T-helper 1 cell (primary cell): ENCODE measurements around the gene CDH4.

Experiments
- DNase-seq, 5 donors: peaks; one replicate each; pipeline ENCODE4 v3.0.0-alpha.2; 2012 to 2020

CDH4 gene

DNA sequence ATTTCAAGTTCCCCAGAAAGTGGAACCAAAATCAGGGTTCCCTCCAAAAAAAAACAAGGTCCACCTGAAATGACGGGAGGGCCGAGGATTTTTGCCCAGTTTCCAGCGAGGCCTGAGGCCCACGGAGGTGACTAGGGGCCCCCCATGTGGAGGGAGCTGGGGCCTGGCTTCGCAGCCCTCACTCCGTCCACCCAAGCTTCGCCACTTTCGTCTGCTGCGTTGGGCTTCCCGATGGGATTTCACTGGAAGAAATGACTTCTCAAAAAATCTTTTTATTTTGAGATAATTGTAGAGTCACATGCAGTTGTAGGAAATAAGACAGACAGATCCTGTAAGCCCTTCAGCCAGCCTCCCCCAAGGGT, 605.3 kb downstream of the CDH4 start:
- no peak for DNase-seq

DNA sequence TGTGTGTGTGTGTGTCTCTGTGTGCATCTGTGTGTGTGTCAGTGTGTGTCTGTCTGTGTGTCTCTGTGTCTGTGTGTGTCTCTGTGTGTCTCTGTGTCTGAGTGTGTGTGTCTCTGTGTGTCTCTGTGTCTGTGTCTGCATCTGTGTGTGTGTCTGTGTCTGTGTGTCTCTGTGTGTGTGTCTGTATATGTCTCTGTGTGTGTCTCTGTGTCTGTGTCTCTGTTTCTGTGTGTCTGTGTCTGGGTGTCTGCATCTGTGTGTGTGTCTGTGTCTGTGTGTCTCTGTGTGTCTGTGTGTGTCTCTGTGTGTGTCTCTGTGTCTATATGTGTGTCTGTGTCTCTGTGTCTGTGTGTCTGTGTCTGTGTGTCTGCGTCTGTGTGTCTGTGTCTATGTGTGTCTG, 605.8 kb downstream of the CDH4 start:
- DNase-seq = no peak

DNA sequence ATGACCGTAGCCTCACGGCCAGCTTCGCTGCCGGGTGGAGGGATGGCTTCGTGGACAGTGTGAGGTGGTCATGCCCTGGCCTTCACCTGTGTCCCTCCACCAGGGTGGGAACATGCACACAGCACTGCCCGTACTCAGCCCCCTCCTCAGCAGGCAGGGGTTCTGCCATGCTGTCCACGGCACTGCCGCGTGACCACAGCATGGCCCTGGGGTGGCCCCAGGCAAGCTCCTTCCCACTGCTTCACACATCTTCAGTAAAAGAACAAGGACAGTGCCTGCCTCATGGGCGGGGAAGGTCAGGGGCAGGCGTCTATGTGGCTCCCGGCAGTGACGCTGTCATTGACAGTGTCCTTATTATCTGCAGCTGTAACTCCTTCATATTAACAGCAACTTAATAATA, 607.7 kb downstream of the CDH4 start:
- no peak for DNase-seq

DNA sequence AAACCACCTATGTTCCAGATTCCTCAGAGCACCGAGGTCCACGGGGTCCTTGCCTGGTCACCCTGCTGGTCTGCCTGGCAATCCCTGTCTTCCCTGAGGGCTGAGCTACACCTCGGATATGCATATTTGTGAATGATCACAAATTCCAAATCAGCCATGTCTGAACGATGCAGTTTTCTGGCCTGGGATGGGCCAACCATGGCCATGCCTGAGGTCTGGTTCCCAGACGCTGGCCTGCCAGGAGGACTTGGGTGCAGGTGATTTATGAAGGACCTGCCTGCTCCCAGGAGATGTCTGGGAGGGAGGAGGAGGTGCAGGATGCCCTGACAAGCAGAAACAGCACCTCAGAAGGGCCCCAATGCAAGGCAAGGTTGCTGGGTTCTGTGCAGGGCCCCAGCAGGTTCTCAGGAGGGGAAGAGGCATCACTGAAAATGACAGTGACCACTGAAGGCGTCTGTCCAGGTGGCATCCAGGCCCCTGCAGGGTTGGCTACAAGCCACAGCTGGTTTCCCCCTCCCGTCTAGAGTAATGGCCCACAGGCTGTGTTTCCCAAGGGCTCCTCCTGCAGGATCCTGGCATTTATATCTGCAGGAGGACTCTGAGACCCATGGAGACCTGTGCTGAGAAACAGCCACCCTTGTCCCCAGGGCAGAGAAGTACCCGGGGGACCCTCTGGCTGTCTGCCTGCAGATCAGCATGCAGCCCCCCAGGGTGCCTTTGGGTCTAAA, 608.4 kb downstream of the CDH4 start:
- no peak for DNase-seq

DNA sequence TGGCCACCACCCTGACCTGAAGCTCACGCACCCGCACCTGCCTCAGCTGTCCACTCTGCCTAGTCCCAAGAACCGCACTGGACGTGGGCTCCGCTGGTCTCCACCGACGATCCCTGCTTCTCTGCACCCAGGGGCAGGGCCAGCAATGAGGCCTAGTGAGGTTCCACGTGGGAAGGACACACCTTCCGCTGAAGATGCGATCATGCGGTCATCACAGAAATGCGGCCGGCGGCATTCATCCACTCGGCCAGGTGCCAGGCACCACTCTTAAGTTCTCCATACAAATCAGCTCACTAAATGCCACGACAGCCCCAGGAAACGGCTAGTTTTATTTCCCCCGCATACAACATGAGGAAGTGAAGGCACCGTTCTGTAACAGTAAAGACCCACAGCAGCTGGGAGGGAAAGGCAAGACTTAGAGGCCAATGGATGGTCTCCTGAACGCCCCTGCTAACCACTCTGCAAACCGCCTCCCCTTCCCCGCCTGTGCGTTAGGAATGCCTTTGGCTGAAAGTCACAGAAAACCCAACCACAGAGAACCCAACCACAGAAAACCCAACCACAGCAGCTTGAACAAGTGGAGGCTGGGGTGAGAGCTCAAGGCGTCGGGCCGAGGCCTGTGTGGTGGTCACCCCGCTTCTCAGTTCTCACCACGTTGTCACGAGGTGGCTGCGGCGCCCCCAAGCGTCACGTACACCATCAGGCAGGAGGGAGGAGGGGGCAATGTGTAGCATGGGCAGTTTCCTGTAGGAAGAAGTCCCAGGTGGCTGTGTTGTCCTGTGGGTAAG, 609.2 kb downstream of the CDH4 start:
- DNase-seq = no peak

DNA sequence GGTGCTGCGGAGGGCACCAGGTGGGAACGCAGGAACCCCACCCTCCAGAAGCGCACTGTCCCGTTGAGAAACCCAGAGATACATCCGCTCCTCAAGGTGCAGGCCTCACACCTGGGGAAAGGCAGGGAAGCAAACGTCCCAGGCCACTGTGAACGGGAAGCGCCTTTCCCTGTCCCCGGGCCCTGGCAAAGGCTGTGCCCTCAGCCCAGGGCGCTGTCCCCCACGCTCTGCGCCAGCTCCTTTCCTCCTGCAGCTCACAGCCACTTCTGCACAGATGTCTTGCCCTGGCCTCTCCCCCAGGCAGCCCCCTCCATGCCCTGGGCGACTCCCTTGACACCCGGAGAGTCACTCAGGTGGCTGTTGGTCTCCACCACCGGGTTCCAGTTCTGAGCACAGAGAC, 609.8 kb downstream of the CDH4 start:
- DNase-seq = no peak

DNA sequence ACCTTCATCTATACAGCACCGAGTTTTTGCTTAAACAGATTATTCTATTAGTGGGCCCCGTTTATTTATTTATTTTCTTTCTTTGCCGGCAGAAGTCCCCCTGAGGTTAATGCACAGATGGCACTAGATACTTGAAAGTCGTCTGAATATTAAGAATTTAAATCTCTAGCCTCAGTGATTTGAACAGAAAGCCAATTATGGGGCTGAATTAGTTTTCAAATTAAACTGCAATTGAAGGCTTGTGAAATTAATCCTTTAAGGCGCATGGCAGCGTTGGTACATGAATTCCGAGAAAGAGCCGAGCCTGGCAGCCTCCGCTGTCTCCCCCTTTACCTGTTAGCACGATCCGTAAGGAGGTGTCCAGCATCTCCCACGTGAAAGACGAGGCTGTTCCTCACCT, 610.8 kb downstream of the CDH4 start:
- DNase-seq = no peak

GRCh38 chr20:61864481-61864880, 612.4 kb downstream of the CDH4 start:
- DNase-seq = no peak

DNA sequence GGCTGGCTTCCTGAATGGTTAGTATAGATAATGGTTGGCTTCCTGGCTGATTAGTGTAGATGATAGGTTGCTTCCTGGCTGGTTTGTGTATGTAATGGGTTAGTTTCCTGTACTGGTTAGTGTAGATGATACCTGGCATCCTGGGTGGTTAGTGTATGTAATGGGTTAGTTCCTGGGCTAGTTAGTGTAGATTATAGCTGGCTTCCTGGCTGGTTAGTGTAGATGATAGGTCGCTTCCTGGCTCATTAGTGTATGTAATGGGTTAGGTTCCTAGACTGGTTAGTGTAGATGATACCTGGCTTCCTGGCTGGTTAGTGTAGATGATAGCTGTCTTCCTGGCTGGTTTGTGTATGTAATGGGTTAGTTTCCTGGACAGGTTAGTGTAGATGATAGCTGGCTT, 613.3 kb downstream of the CDH4 start:
- DNase-seq = no peak

DNA sequence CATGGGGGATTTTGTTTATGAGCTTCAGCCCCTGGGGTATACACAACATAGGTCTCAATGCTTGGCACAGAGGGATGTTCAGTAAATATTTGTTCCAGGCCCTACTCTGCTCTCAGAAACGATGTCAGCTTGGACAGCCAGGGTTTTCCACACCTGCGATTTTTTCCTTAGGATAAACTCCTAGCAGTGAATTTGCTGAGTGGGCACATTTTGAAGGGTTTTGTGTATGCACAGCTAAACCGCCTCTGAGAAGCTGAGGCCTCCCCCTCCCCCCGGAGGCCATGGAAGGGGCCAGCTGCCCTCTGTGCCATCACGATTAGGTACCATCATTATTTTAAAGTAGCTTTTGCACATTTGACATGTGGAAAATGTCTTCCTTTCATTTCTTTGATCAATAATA, 614.1 kb downstream of the CDH4 start:
- no peak for DNase-seq

DNA sequence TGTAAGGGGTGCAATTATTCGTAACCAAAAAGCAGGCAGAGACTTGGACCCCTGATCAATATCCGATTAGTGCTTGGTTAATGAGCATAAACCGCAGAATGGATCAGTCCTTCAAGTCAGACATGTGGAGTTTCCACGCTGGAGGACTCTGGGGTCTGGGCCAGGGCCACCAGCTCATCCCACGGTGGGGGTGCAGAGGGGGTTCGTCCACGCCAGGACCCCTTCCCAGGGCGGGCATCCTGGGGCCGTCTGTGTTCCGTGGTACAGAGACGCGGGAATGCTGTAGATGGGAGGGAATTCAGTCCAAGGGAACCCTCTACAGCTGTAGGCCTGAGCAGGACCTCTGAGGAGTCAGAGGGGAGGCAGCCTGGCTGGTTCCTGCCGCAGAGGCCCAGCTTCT, 615.9 kb downstream of the CDH4 start:
- no peak for DNase-seq

- no peak for DNase-seq
Observed at GRCh38 chr20:61868466-61869090, 616.5 kb downstream of the CDH4 start.

- DNase-seq = no peak
Observed at GRCh38 chr20:61869750-61870507, 617.9 kb downstream of the CDH4 start.

DNA sequence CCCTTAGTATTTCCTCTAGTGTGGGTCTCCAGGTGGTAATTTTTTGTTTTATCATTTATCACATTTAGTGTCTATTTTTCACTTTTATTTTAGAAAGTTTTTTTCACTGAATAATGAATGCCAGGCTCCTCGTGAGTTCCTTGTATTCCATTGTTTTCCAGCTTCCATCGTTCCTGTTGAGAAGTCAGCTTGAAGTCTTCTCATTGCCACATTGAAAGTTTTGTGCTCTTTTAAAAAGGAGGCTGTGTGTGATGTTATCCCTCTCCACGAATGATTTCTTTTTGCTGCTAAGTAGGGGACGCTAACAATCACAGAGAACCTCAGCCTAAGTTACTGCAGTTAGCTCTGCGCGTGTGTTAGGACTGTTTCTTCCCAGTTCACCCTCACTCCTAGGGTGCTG, 619.1 kb downstream of the CDH4 start:
- no peak for DNase-seq

GRCh38 chr20:61871913-61872312, 619.9 kb downstream of the CDH4 start:
- no peak for DNase-seq

GRCh38 chr20:61872371-61872900, 620.4 kb downstream of the CDH4 start:
- no peak for DNase-seq

DNA sequence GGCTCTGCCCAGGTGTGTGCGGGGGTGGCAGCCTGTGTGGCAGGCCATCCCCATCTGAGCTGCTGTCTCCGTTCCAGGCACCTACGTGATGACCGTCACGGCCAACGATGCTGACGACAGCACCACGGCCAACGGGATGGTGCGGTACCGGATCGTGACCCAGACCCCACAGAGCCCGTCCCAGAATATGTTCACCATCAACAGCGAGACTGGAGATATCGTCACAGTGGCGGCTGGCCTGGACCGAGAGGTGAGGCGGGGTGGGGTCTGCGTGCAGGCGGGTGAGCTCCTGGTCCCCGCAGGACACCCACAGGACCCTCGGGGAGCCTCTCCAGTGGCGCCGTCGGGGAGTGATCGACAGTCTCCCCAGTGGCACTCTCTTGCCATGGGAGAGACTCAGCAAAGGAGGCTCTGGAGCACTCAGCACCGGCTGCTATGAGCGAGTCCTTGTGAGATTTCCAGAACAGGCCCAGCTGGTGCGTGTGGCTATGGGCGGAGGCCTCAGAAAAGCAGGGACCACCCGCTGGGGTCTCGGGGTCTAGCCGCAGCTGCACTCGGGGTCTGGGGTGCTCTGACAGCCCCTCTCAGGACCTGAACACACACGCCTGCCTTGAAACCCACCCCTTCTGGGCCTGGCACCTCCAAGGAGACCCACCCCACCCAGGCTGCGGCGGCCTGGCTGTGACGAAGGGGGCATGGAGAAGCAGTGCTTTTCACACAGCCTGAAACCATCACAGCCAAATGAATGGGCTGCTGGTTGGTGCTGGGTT, 621.8 kb downstream of the CDH4 start:
- DNase-seq = no peak

GRCh38 chr20:61874421-61875068, 622.5 kb downstream of the CDH4 start:
- no peak for DNase-seq

DNA sequence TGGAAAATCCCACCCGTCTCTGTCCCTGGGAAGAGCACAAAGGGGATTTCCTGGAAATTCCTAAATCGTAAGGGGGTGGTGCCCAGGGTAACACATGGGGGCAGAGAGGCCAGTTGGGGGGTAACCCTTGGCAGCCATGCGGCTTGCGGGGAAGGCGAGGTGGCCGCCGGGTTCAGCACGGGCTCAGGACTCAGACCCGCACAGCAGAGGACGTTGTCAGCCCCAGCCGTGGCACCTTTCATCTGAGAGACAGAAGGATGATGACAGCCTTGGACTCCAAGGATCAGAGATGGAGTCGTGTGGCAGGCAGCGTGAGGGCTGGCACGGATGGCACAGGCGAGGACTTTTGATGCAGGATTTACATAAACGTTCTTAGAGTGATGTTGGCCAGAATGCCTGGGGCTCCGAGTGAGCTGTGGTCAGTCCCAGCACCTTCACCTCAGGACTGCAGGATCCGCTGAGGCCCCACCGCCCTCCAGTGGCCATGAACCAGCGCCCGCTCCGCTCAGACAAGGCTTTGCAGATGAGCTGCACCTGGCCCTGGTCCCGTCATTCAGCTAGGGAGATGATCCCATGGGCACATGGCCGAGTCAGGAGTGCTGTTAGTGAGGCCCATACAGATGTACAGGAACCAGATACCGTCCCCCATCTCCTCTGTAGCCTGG, 623.3 kb downstream of the CDH4 start:
- no peak for DNase-seq

DNA sequence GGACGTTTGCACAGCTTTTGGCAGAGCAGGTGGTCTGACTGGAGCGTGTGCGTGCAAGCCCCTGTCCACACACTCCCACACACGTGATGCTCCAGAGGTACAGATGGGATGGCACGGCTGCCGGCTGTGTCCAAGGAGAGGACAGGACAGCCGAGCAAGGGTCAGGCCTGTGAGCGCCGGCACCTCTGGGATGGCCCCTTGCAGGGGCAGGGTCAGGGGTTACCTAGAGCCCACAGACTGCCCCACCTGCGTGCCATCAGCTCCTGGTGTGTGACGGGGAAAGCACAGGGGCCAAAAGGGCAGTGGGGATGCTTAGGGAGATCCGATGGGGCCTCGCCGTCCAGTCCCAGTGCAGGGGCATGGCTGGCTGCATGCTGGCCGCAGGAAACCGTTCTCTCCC, 623.9 kb downstream of the CDH4 start:
- no peak for DNase-seq
